Measurements from ENCODE around the gene KLF4.

DNA sequence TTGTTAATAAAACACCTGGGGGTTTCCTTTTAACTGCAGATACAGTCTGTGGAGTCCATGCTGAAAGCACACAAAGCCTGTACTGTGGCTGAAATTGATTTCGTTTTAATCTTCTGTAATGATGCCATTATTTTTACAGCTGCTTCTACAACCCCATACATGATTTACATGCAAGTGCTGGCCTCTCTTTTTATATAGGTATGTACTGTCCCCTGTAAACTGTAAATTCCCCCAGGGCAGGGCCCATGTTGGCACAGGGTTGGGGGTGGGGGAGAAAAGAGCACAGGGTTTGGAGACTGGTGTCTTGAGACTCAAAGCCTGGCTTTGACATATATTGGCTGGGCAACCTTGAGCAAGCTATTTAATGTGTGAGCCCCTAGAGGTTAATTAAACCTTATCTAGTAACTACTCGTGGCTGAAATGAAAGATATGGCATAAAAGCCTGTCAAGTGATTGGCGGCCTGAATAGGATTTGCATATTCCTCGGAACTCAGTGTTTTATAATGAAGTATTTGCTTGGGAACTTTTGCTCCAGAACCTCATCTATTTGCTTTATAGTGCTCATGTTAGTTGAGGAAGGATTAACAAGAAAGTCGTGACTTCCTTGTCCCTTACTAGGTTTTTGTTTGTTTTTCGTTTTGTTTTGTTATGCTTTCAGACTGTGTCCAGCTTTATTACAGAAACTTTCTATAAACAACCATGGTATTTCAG is 34.0 kb downstream of the KLF4 start:
- TF ChIP-seq TCF12 (IDR thresholded peaks at IDR 0.05; ENCODE audit: low read depth), result no peak
- no peak for TF ChIP-seq CREB1 (IDR thresholded peaks at IDR 0.05; ENCODE audit: low read depth)
- TF ChIP-seq RAD21 (IDR thresholded peaks at IDR 0.05; ENCODE audit: low read depth), result no peak
- TF ChIP-seq, protein P1, sequence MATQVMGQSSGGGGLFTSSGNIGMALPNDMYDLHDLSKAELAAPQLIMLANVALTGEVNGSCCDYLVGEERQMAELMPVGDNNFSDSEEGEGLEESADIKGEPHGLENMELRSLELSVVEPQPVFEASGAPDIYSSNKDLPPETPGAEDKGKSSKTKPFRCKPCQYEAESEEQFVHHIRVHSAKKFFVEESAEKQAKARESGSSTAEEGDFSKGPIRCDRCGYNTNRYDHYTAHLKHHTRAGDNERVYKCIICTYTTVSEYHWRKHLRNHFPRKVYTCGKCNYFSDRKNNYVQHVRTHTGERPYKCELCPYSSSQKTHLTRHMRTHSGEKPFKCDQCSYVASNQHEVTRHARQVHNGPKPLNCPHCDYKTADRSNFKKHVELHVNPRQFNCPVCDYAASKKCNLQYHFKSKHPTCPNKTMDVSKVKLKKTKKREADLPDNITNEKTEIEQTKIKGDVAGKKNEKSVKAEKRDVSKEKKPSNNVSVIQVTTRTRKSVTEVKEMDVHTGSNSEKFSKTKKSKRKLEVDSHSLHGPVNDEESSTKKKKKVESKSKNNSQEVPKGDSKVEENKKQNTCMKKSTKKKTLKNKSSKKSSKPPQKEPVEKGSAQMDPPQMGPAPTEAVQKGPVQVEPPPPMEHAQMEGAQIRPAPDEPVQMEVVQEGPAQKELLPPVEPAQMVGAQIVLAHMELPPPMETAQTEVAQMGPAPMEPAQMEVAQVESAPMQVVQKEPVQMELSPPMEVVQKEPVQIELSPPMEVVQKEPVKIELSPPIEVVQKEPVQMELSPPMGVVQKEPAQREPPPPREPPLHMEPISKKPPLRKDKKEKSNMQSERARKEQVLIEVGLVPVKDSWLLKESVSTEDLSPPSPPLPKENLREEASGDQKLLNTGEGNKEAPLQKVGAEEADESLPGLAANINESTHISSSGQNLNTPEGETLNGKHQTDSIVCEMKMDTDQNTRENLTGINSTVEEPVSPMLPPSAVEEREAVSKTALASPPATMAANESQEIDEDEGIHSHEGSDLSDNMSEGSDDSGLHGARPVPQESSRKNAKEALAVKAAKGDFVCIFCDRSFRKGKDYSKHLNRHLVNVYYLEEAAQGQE (IDR thresholded peaks at IDR 0.05; ENCODE audit: low read depth), result no peak
- TF ChIP-seq TAF1 (IDR thresholded peaks at IDR 0.05; ENCODE audit: low read depth), result no peak
- TF ChIP-seq USF1 (IDR thresholded peaks at IDR 0.05), result no peak
- no peak for TF ChIP-seq EP300 (IDR thresholded peaks at IDR 0.05; ENCODE audit: borderline replicate concordance)
- TF ChIP-seq FOXM1 (IDR thresholded peaks at IDR 0.05; ENCODE audit: borderline replicate concordance, low read depth), result no peak
- TF ChIP-seq TEAD4 (IDR thresholded peaks at IDR 0.05), result no peak
- no peak for TF ChIP-seq YY1 (IDR thresholded peaks at IDR 0.05; ENCODE audit: low read depth)
- no peak for TF ChIP-seq MAX (IDR thresholded peaks at IDR 0.05)
- no peak for TF ChIP-seq NFIC (IDR thresholded peaks at IDR 0.05)
- no peak for TF ChIP-seq CEBPB (IDR thresholded peaks at IDR 0.05)
- no peak for TF ChIP-seq EGR1 (IDR thresholded peaks at IDR 0.05)
